H9 (cell line): Measurements from ENCODE around the gene NMT1. TPM values are rescaled to one million over a fixed set of nuclear protein-coding genes. Genes with fewer than 3 reads are reported as not detected.

Experiments
- DNase-seq: peaks from one replicate; pipeline ENCODE4 v3.0.0-alpha.2; 2017
- H2AFZ ChIP-seq: one replicate; pipeline ENCODE4 v1.6.1; 2013; ENCODE audit warnings: mild to moderate bottlenecking, low read length, control low read depth, moderate library complexity
- H2AK5ac ChIP-seq: 2 replicates; pipeline ENCODE4 v1.6.1; 2013; ENCODE audit warnings: low read length, control low read depth, mixed read lengths; ENCODE audit not compliant: insufficient read length
- H2BK120ac ChIP-seq: one replicate; pipeline ENCODE4 v1.6.1; 2013; ENCODE audit warnings: low read depth, mild to moderate bottlenecking, low read length, control low read depth, inconsistent platforms; ENCODE audit not compliant: poor library complexity, severe bottlenecking
- H2BK12ac ChIP-seq: 2 replicates; pipeline ENCODE4 v1.6.1; 2013; ENCODE audit warnings: low read length, control low read depth, mixed read lengths, low read depth; ENCODE audit not compliant: insufficient read length
- H2BK15ac ChIP-seq: 2 replicates; pipeline ENCODE4 v1.6.1; 2013; ENCODE audit warnings: low read depth, low read length, control low read depth
- H2BK20ac ChIP-seq: one replicate; pipeline ENCODE4 v1.6.1; 2013; ENCODE audit warnings: low read depth, mild to moderate bottlenecking, low read length, control low read depth, inconsistent platforms; ENCODE audit not compliant: poor library complexity, severe bottlenecking
- H2BK5ac ChIP-seq: 2 replicates; pipeline ENCODE4 v1.6.1; 2013; ENCODE audit warnings: low read length, control low read depth, mixed read lengths; ENCODE audit not compliant: insufficient read length
- H3K14ac ChIP-seq: 2 replicates; pipeline ENCODE4 v1.6.1; 2013; ENCODE audit warnings: low read length, control low read depth; ENCODE audit not compliant: insufficient read depth
- H3K18ac ChIP-seq: 2 replicates; pipeline ENCODE4 v1.6.1; 2013; ENCODE audit warnings: low read depth, mild to moderate bottlenecking, mixed read lengths, low read length, control low read depth; ENCODE audit not compliant: insufficient read length
- H3K23ac ChIP-seq: 2 replicates; pipeline ENCODE4 v1.6.1; 2013; ENCODE audit warnings: low read length, control low read depth, mixed read lengths, low read depth; ENCODE audit not compliant: insufficient read length
- H3K23me2 ChIP-seq: 2 replicates; pipeline ENCODE4 v1.6.1; 2013; ENCODE audit warnings: low read depth, mild to moderate bottlenecking, mixed read lengths, low read length, control low read depth; ENCODE audit not compliant: insufficient read length, poor library complexity, severe bottlenecking
- H3K27ac ChIP-seq: 2 replicates; pipeline ENCODE4 v1.5.1; 2013; ENCODE audit warnings: low read length, control low read depth, mixed read lengths, low read depth; ENCODE audit not compliant: insufficient read length
- H3K27me3 ChIP-seq: 2 replicates; pipeline ENCODE4 v1.6.1; 2013; ENCODE audit warnings: low read length, control low read depth, inconsistent platforms; ENCODE audit not compliant: insufficient read depth
- H3K4ac ChIP-seq: 2 replicates; pipeline ENCODE4 v1.6.1; 2013; ENCODE audit warnings: low read depth, mild to moderate bottlenecking, control low read depth, inconsistent platforms, low read length, moderate library complexity
- H3K4me1 ChIP-seq: 2 replicates; pipeline ENCODE4 v1.6.1; 2013; ENCODE audit warnings: low read length, control low read depth, inconsistent platforms; ENCODE audit not compliant: insufficient read depth
- H3K4me2 ChIP-seq: 2 replicates; pipeline ENCODE4 v1.6.1; 2013; ENCODE audit warnings: low read length, control low read depth, mixed read lengths; ENCODE audit not compliant: insufficient read length, insufficient read depth
- H3K56ac ChIP-seq: 2 replicates; pipeline ENCODE4 v1.6.1; 2013; ENCODE audit warnings: low read depth, mild to moderate bottlenecking, mixed read lengths, low read length, control low read depth; ENCODE audit not compliant: insufficient read length
- H3K79me1 ChIP-seq: 2 replicates; pipeline ENCODE4 v1.6.1; 2013; ENCODE audit warnings: low read depth, mild to moderate bottlenecking, moderate library complexity, low read length, control low read depth, inconsistent platforms; ENCODE audit not compliant: insufficient read depth, poor library complexity, severe bottlenecking
- H3K79me2 ChIP-seq: 2 replicates; pipeline ENCODE4 v1.6.1; 2013; ENCODE audit warnings: low read length, control low read depth, inconsistent platforms; ENCODE audit not compliant: insufficient read depth
- H3K9ac ChIP-seq: 2 replicates; pipeline ENCODE4 v1.6.1; 2013; ENCODE audit warnings: low read length, control low read depth, mixed read lengths; ENCODE audit not compliant: insufficient read length; ENCODE audit errors: extremely low read depth
- H3K9me3 ChIP-seq: one replicate; pipeline ENCODE4 v1.6.1; 2013; ENCODE audit warnings: low read depth, low read length, inconsistent platforms; ENCODE audit not compliant: control insufficient read depth
- H3T11ph ChIP-seq: one replicate; pipeline ENCODE4 v1.6.1; 2013; ENCODE audit warnings: mild to moderate bottlenecking, low read length, control low read depth, inconsistent platforms
- H4K20me1 ChIP-seq: one replicate; pipeline ENCODE4 v1.6.1; 2013; ENCODE audit not compliant: control insufficient read depth, insufficient read length, insufficient read depth
- H4K5ac ChIP-seq: 2 replicates; pipeline ENCODE4 v1.6.1; 2013; ENCODE audit warnings: low read depth, mild to moderate bottlenecking, mixed read lengths, low read length, control low read depth; ENCODE audit not compliant: insufficient read length
- H4K8ac ChIP-seq: replicated peaks from 2 replicates; pipeline ENCODE4 v1.6.1; 2013; ENCODE audit warnings: low read length, control low read depth, mixed read lengths, low read depth; ENCODE audit not compliant: insufficient read length
- H4K91ac ChIP-seq: 2 replicates; pipeline ENCODE4 v1.6.1; 2013; ENCODE audit warnings: low read depth, mild to moderate bottlenecking, moderate library complexity, mixed read lengths, low read length, control low read depth; ENCODE audit not compliant: insufficient read length
- H3K27ac Mint-ChIP-seq, 3 experiments: 2 replicates in 2 of 3; 3 replicates in 1 of 3; pipeline ENCODE4 v1.8.0; 2020 to 2021; ENCODE audit warnings: mixed read lengths in 3 of 3, mild to moderate bottlenecking in 1 of 3, moderate library complexity in 1 of 3
- H3K27me3 Mint-ChIP-seq: 2 replicates; pipeline ENCODE4 v1.8.0; 2021; ENCODE audit warnings: low read depth, mild to moderate bottlenecking, moderate library complexity, mixed read lengths
- H3K36me3 Mint-ChIP-seq, 3 experiments: 2 replicates in 2 of 3; 3 replicates in 1 of 3; pipeline ENCODE4 v1.8.0; 2020 to 2021; ENCODE audit warnings: low read depth in 3 of 3, mixed read lengths in 3 of 3; ENCODE audit not compliant: insufficient read depth in 1 of 3
- H3K4me1 Mint-ChIP-seq, 2 experiments: 2 replicates each; pipeline ENCODE4 v1.8.0; 2020; ENCODE audit warnings: mixed read lengths in 2 of 2
- H3K4me3 Mint-ChIP-seq, 2 experiments: 2 replicates in 1 of 2; 3 replicates in 1 of 2; pipeline ENCODE4 v1.8.0; 2020 to 2021; ENCODE audit warnings: mild to moderate bottlenecking in 2 of 2, mixed read lengths in 2 of 2, moderate library complexity in 1 of 2
- H3K9me3 Mint-ChIP-seq, 2 experiments: 2 replicates in 1 of 2; 3 replicates in 1 of 2; pipeline ENCODE4 v1.8.0; 2020; ENCODE audit warnings: mild to moderate bottlenecking in 2 of 2, mixed read lengths in 2 of 2, moderate library complexity in 1 of 2
- WGBS: extraction: QIAGEN DNeasy Blood & Tissue Kit; methylation state at CpG from one replicate; pipeline ENCODE4 v1.1.7; 2013; ENCODE audit warnings: missing lambda C conversion rate, low lambda C conversion rate, mixed read lengths; ENCODE audit not compliant: insufficient read length; ENCODE audit errors: extremely low coverage; 5-methylcytosine and 5-hydroxymethylcytosine counted together
- total RNA-seq: library from RNA; stranded (reverse); gene quantifications from 2 replicates; pipeline ENCODE4 v1.2.1, GENCODE V29; 2021
- TF ChIP-seq, protein P1 (sequence below): fragments of 200-600 bp; sonication (generic); conservative IDR thresholded peaks from 3 replicates; pipeline ENCODE4 v1.8.0; 2021; ENCODE audit warnings: antibody characterized with exemption, mild to moderate bottlenecking

The NMT1 gene
- total RNA-seq, 1 experiment from 2014 or later = 150 TPM

DNA sequence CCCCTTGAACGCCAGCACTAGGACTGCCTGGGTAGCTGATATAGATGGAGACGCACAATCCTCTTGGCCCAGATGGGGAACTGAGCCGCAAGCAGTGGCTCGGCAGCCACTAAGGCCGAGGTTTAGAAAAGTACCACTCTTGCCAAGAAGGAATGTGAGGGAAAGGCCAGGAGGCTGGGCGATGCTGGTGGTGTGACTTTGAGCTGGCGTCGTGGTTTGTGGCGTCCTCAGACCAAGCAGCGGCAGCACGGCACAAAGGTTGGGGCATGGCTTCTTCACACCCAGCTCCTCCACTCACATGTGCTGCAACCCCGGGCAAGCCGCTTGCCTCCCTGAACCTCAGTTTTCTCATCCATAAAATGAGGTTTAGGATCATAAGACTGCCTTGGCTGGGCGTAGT is 25.3 kb upstream of the NMT1 start:
- H3K4me3 Mint-ChIP-seq = no peak overlapping the region
- no peak for DNase-seq
- H3K4me1 ChIP-seq = peaks cover 3% of the 10 kb centered on the region; the same call in 1 of the 2 replicates
- no peak overlapping the region for H3K14ac ChIP-seq
- H2AK5ac ChIP-seq = no peak overlapping the region
- no peaks in the 10 kb centered on the region for H3K27me3 Mint-ChIP-seq
- H2BK5ac ChIP-seq = no peak overlapping the region
- TF ChIP-seq, protein P1, sequence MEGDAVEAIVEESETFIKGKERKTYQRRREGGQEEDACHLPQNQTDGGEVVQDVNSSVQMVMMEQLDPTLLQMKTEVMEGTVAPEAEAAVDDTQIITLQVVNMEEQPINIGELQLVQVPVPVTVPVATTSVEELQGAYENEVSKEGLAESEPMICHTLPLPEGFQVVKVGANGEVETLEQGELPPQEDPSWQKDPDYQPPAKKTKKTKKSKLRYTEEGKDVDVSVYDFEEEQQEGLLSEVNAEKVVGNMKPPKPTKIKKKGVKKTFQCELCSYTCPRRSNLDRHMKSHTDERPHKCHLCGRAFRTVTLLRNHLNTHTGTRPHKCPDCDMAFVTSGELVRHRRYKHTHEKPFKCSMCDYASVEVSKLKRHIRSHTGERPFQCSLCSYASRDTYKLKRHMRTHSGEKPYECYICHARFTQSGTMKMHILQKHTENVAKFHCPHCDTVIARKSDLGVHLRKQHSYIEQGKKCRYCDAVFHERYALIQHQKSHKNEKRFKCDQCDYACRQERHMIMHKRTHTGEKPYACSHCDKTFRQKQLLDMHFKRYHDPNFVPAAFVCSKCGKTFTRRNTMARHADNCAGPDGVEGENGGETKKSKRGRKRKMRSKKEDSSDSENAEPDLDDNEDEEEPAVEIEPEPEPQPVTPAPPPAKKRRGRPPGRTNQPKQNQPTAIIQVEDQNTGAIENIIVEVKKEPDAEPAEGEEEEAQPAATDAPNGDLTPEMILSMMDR = no peak
- H3K27ac ChIP-seq = no peak overlapping the region
- no CpG with 5 or more reads among the region's 14 CpGs for WGBS
- H3K27me3 ChIP-seq = no peaks in the 10 kb centered on the region
- H2BK120ac ChIP-seq = no peak overlapping the region
- H3K4me2 ChIP-seq = no peak overlapping the region
- no peak overlapping the region for H4K91ac ChIP-seq
- peaks cover 15 to 37% (median 37%) of the 10 kb centered on the region in 3 experiments for H3K36me3 Mint-ChIP-seq
- H3K79me1 ChIP-seq = peaks cover 5% of the 10 kb centered on the region
- H3K18ac ChIP-seq = no peak overlapping the region
- no peak overlapping the region for H4K5ac ChIP-seq
- H4K8ac ChIP-seq = no peak overlapping the region
- H3K9ac ChIP-seq = no peak overlapping the region
- no peaks in the 10 kb centered on the region; the same call in 1 of the 2 replicates for H3K79me2 ChIP-seq
- H3K56ac ChIP-seq = no peak overlapping the region
- H2AFZ ChIP-seq = no peak overlapping the region
- H3K27ac Mint-ChIP-seq = no peak overlapping the region
- H2BK20ac ChIP-seq = no peak overlapping the region
- no peak overlapping the region for H2BK12ac ChIP-seq
- no peak overlapping the region for H3K23ac ChIP-seq
- H3K9me3 Mint-ChIP-seq = no peaks in the 10 kb centered on the region
- H3K23me2 ChIP-seq = peaks cover 2% of the 10 kb centered on the region
- H3K4me1 Mint-ChIP-seq = peaks cover 9 to 14% of the 10 kb centered on the region in 2 experiments
- H3K4ac ChIP-seq = no peak overlapping the region
- no peak overlapping the region for H3T11ph ChIP-seq
- no peaks in the 10 kb centered on the region for H4K20me1 ChIP-seq
- H3K9me3 ChIP-seq = no peaks in the 10 kb centered on the region
- H2BK15ac ChIP-seq = peak overlapping the region; percentile 40; the same call in 1 of the 2 replicates
